ENCODE results near the gene GSK3A.

Gene GSK3A

GRCh38 chr19:42196011-42197001, 46.1 kb downstream of the GSK3A start:
- no peak overlapping the region for H3K4me3 Mint-ChIP-seq

GRCh38 chr19:42193706-42194105, 48.7 kb downstream of the GSK3A start:
- ATAC-seq (no peak), DNase-seq (ENCODE audit: low spot score in 2 of 2) (no peak)
- peaks cover 3% of the 10 kb centered on the region for H3K9me3 Mint-ChIP-seq
- H3K4me3 Mint-ChIP-seq = no peak overlapping the region
- peak overlapping the region; percentile 35 for H3K27ac Mint-ChIP-seq
- H3K36me3 Mint-ChIP-seq = peaks cover 32% of the 10 kb centered on the region
- H3K4me1 Mint-ChIP-seq = peaks cover 50% of the 10 kb centered on the region

More at GRCh38 chr19:42196011-42197001, 46.1 kb downstream of the GSK3A start:
- H3K9me3 Mint-ChIP-seq = peaks cover 3% of the 10 kb centered on the region
- peak overlapping the region; percentile 60 for H3K27ac Mint-ChIP-seq
- peaks cover 57% of the 10 kb centered on the region for H3K36me3 Mint-ChIP-seq
- DNase-seq (ENCODE audit: low spot score in 2 of 2) = no peak
- H3K4me1 Mint-ChIP-seq = peaks cover 60% of the 10 kb centered on the region
- no peak for ATAC-seq

GRCh38 chr19:42193294-42193693, 49.1 kb downstream of the GSK3A start:
- Mint-ChIP-seq H3K9me3 (peaks cover 3% of the 10 kb centered on the region), H3K4me1 (peaks cover 49% of the 10 kb centered on the region), H3K4me3 (no peak overlapping the region), H3K36me3 (peaks cover 28% of the 10 kb centered on the region), H3K27ac (no peak overlapping the region)
- no peak for DNase-seq (ENCODE audit: low spot score in 2 of 2)
- ATAC-seq = no peak

DNA sequence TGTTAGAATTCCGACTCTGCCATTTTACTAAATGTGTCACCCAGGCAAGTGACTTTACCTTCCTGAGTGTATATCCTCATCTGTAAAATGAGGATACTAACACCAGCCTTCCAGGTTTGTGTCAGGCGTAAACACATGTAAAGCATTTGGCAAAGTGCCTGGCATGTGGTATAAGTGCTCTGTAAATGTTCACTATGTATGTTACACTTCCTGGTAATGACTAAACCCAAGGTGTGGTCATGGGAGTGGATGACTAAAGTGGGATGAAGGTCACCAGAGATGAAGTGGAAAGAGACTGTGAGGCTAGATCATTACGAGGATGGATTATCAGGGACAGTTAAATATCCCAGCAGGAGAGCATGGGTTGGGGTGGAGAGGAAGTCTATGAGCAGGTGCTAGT, 50.5 kb downstream of the GSK3A start:
- peaks cover 40% of the 10 kb centered on the region for H3K4me1 Mint-ChIP-seq
- H3K27ac Mint-ChIP-seq = peak overlapping the region; percentile 65
- DNase-seq (ENCODE audit: low spot score in 2 of 2) (no peak), ATAC-seq (peak; percentile 97)
- peaks cover 3% of the 10 kb centered on the region for H3K9me3 Mint-ChIP-seq
- no peak overlapping the region for H3K4me3 Mint-ChIP-seq
- peaks cover 14% of the 10 kb centered on the region for H3K36me3 Mint-ChIP-seq

DNA sequence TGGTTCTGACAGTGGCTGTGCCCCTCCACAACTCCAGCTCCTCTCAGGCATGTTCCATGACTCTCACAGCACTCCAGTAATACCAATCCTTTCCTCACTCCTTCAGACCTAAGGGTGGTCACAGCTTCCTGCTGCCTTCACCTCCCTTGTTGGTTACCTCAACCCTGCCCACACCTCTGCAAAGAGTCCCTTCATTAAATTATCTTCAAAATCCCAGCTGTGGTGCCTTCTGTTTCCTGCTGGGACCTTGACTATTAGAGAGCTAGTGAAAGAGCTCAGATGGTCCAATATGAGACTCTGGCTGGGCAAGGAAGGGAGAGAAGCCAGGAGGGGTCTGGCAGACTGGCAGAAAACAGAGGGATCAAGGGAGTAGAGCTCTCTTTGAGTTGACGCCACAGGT, 51.1 kb downstream of the GSK3A start:
- H3K27ac Mint-ChIP-seq = peak overlapping the region; percentile 65
- peaks cover 3% of the 10 kb centered on the region for H3K9me3 Mint-ChIP-seq
- H3K4me1 Mint-ChIP-seq = peaks cover 34% of the 10 kb centered on the region
- ATAC-seq (peak; percentile 32), DNase-seq (ENCODE audit: low spot score in 2 of 2) (no peak)
- H3K4me3 Mint-ChIP-seq = no peak overlapping the region
- peaks cover 9% of the 10 kb centered on the region for H3K36me3 Mint-ChIP-seq

- H3K9me3 Mint-ChIP-seq = peaks cover 3% of the 10 kb centered on the region
- H3K27ac Mint-ChIP-seq = no peak overlapping the region
- ATAC-seq = no peak
- peaks cover 46% of the 10 kb centered on the region for H3K4me1 Mint-ChIP-seq
- DNase-seq (ENCODE audit: low spot score in 2 of 2) = no peak
- H3K4me3 Mint-ChIP-seq = no peak overlapping the region
- H3K36me3 Mint-ChIP-seq = no peaks in the 10 kb centered on the region
These were observed 53.3 kb downstream of the GSK3A start for GRCh38 chr19:42189133-42189532.

DNA sequence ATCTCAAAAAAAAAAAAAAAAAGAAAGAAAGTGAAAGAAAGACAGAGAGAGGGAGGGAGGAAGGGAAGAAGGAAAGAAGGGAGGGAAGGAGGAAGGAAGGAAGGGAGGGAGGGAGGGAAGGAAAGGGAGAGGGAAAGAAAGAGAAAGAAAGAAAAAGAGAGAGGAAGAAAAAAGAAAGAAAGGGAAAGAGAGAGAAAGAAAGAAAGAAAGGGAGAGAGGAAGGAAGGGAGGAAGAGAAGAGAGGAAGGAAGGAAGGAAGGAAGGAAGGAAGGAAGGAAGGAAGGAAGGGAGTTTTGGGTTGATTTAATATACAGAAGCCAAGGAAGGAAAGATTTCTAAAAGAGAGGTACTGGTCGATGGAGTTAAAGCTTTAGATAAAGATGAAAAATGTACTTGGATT, 53.7 kb downstream of the GSK3A start:
- H3K4me1 Mint-ChIP-seq = peaks cover 50% of the 10 kb centered on the region
- no peak for ATAC-seq
- H3K27ac Mint-ChIP-seq = peak overlapping the region; percentile 15
- H3K36me3 Mint-ChIP-seq = peaks cover under 1% of the 10 kb centered on the region
- no peak for DNase-seq (ENCODE audit: low spot score in 2 of 2)
- H3K4me3 Mint-ChIP-seq = no peak overlapping the region
- peaks cover 3% of the 10 kb centered on the region for H3K9me3 Mint-ChIP-seq

DNA sequence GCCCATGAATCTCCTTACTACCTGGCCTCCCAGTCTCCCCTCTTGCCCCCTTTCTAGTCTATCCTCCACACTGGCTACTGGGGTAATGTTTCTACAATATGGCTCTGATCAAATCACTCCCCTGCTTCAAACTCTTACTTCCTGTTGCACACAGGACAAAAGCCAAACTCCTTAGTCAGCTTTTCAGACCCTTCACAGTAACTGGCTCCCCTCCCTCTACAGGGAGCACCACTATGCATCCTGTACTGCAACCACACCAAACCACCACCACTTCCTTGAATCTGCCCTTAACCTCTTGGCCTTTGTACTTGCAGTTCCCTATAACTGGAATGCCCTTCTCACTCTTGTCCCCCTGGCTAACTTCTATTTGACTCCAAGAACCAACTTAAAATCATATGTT, 57.1 kb downstream of the GSK3A start:
- peak; percentile 84 for ATAC-seq
- no peak for DNase-seq (ENCODE audit: low spot score in 2 of 2)
- Mint-ChIP-seq H3K9me3 (no peaks in the 10 kb centered on the region), H3K4me3 (peak overlapping the region; percentile 21), H3K4me1 (peaks cover 53% of the 10 kb centered on the region), H3K36me3 (peaks cover 5% of the 10 kb centered on the region), H3K27ac (peak overlapping the region; percentile 85)

DNA sequence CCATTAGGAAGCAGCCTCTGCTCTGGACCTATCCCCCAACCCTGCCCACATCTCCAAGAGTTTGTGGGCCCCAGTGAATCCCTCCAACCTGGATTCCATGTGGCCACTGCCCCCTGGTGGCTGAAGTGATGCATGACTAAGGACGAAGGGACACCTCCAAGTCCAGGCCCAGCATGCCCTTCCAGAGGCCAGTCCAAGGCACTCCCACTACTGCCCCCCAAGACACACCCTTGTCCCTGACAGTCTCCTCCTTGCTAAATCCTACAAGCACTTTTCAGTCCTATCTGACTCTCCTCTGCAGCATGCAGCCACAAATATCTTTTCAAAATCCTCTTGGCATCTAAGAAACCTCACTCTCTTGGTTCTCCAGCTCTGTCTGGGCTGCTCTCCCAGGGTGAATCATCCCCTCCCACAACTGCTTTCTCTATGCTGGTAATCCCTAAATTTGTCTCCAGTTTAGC, 58.0 kb downstream of the GSK3A start:
- H3K27ac Mint-ChIP-seq = peak overlapping the region; percentile 85
- DNase-seq (ENCODE audit: low spot score in 2 of 2) = peak; percentile 68 to 88
- H3K4me3 Mint-ChIP-seq = no peak overlapping the region
- H3K36me3 Mint-ChIP-seq = peaks cover 5% of the 10 kb centered on the region
- peak; percentile 70 for ATAC-seq
- H3K9me3 Mint-ChIP-seq = no peaks in the 10 kb centered on the region
- peaks cover 50% of the 10 kb centered on the region for H3K4me1 Mint-ChIP-seq
